PFSK-1 (cell line): ENCODE results near the gene PCDHB9.

Experiments used
- FOXP2 ChIP-seq: optimal IDR thresholded peaks from 2 replicates; pipeline ENCODE3; 2011; ENCODE audit warnings: borderline replicate concordance, control low read depth, inconsistent platforms; ENCODE audit not compliant: insufficient read depth; ENCODE audit errors: extremely low read length, extremely low read depth
- POLR2AphosphoS5 ChIP-seq: IDR thresholded peaks from 2 replicates; pipeline ENCODE4 v1.6.1; 2012; ENCODE audit warnings: low read depth, mild to moderate bottlenecking, control low read depth, low read length, moderate library complexity
- REST ChIP-seq, 2 experiments: IDR thresholded peaks; 2 replicates each; pipeline versions ENCODE4 v1.6.1 to v1.8.0; 2011 to 2012; ENCODE audit warnings: low read depth in 2 of 2, low read length in 2 of 2, control low read depth in 1 of 2, inconsistent platforms in 1 of 2, mild to moderate bottlenecking in 1 of 2, moderate library complexity in 1 of 2; ENCODE audit not compliant: insufficient read depth in 1 of 2
- SIN3A ChIP-seq: IDR thresholded peaks from 2 replicates; pipeline ENCODE4 v1.6.1; 2012; ENCODE audit warnings: mild to moderate bottlenecking, low read length, moderate library complexity, borderline replicate concordance; ENCODE audit not compliant: insufficient read depth
- TAF1 ChIP-seq: IDR thresholded peaks from 2 replicates; pipeline ENCODE4 v1.6.1; 2012; ENCODE audit warnings: low read length, control low read depth, borderline replicate concordance; ENCODE audit not compliant: insufficient read depth

GRCh38 chr5:141223112-141223783, 36.3 kb downstream of the PCDHB9 start, which contains the start of gene PCDHB14:
- TF ChIP-seq POLR2AphosphoS5 (no peak), TAF1 (no peak), REST (IDR thresholded peaks at IDR 0.05; ENCODE audit: insufficient read depth in 1 of 2, low read depth in 2 of 2, low read length in 2 of 2) (no peak), FOXP2 (no peak), SIN3A (no peak)
